ENCODE results near the gene STRAP. TPM values are rescaled to one million over a fixed set of nuclear protein-coding genes. Genes with fewer than 3 reads are reported as not detected.

The STRAP gene
- total and polyA plus RNA-seq, 2 of the 13 experiments (the other 11 are each of a cell fraction or from before 2014, with no cell fraction given), result 66.9 to 118 TPM

GRCh38 chr12:15882118-15882971 is at the start of gene STRAP (continued):
- TF ChIP-seq ZXDC (CRISPR knock-in tag; IDR thresholded peaks at IDR 0.05) (no peak), ZNF432 (CRISPR knock-in tag; IDR thresholded peaks at IDR 0.05; ENCODE audit: borderline replicate concordance) (no peak), ZEB1 (IDR thresholded peaks at IDR 0.05; ENCODE audit: insufficient replicate concordance, low read depth) (no peak), ATF6 (CRISPR knock-in tag; conservative IDR thresholded peaks at IDR 0.05) (no peak), ZHX2 (IDR thresholded peaks at IDR 0.05; ENCODE audit: low read depth) (peak; percentile 94), ZHX2 (CRISPR knock-in tag; IDR thresholded peaks at IDR 0.05; ENCODE audit: borderline replicate concordance) (no peak), MTF1 (CRISPR knock-in tag; IDR thresholded peaks at IDR 0.05) (0 out of 2 replicates have a peak, but pooled peaks have one; percentile 54), RFX1 (IDR thresholded peaks at IDR 0.05) (peak; percentile 57), CTCF (CRISPR knock-in tag; IDR thresholded peaks at IDR 0.05) (peak; percentile 23; the same call in 1 of the 2 replicates), REST (IDR thresholded peaks at IDR 0.05; ENCODE audit: borderline replicate concordance in 1 of 2, low read depth in 1 of 2, low read length in 2 of 2) (peak in 1 of 2 experiments; percentile 49; a peak in 1 of 4 replicates)

Measured in HepG2 (cell line).